HepG2 (cell line): ENCODE results near the gene EFNA3. TPM values are rescaled to one million over a fixed set of nuclear protein-coding genes. Genes with fewer than 3 reads are reported as not detected.
A peak's percentile ranks its signal among the peaks of the same experiment; 100 is the strongest.

Experiments used
- EHMT2 ChIP-seq: fragments of 200-600 bp; sonication (generic); IDR thresholded peaks from 2 replicates; pipeline ENCODE4 v1.7.0; 2017; ENCODE audit warnings: antibody characterized with exemption, low read depth, low read length, borderline replicate concordance
- GFI1 ChIP-seq: sonication (generic); formaldehyde crosslinking; IDR thresholded peaks from 2 replicates; pipeline ENCODE4 v1.5.0; 2020; ENCODE audit warnings: missing genetic modification reagents, mild to moderate bottlenecking, borderline replicate concordance
- HHEX ChIP-seq: IDR thresholded peaks from 2 replicates; pipeline ENCODE4 v1.6.1; 2016; ENCODE audit warnings: control low read depth
- IKZF5 ChIP-seq: IDR thresholded peaks from 2 replicates; pipeline ENCODE4 v1.6.1; 2018; ENCODE audit warnings: missing genetic modification reagents, mild to moderate bottlenecking, missing compliant biosample characterization
- KLF15 ChIP-seq: sonication (generic); formaldehyde crosslinking; IDR thresholded peaks from 2 replicates; pipeline ENCODE4 v1.8.1; 2023; ENCODE audit warnings: borderline replicate concordance, mild to moderate bottlenecking, inconsistent platforms, missing genetic modification reagents, mixed read lengths
- MAFK ChIP-seq, 2 experiments: IDR thresholded peaks in 1 of 2; conservative IDR thresholded peaks in 1 of 2; 2 replicates each; pipeline ENCODE4 v1.6.1; 2011; ENCODE audit warnings: improper control_type of control experiment in 2 of 2, low read length in 2 of 2
- MEIS1 ChIP-seq: sonication (generic); formaldehyde crosslinking; IDR thresholded peaks from 2 replicates; pipeline ENCODE4 v1.9.0; 2021; ENCODE audit warnings: mild to moderate bottlenecking, missing genetic modification reagents, moderate library complexity, borderline replicate concordance
- MYPOP ChIP-seq: sonication (generic); formaldehyde crosslinking; IDR thresholded peaks from 2 replicates; pipeline ENCODE4 v1.8.1; 2023; ENCODE audit warnings: mild to moderate bottlenecking, moderate library complexity, missing genetic modification reagents
- NR2F1 ChIP-seq, 2 experiments: fragments of 450-650 bp in 1 of 2; formaldehyde crosslinking in 1 of 2; IDR thresholded peaks; 2 replicates each; pipeline versions ENCODE4 v1.5.0 to v1.6.1; 2016 to 2020; ENCODE audit warnings: mild to moderate bottlenecking in 1 of 2, missing compliant biosample characterization in 1 of 2, missing genetic modification reagents in 1 of 2, moderate library complexity in 1 of 2
- RAD21 ChIP-seq: fragments of 450-650 bp; formaldehyde crosslinking; IDR thresholded peaks from 2 replicates; pipeline ENCODE4 v1.5.0; 2020; ENCODE audit warnings: mild to moderate bottlenecking
- SSRP1 ChIP-seq: IDR thresholded peaks from 2 replicates; pipeline ENCODE4 v1.6.1; 2016; ENCODE audit warnings: control low read depth
- THAP9 ChIP-seq: sonication (generic); formaldehyde crosslinking; IDR thresholded peaks from 2 replicates; pipeline ENCODE4; 2020; ENCODE audit warnings: missing genetic modification reagents, mild to moderate bottlenecking, borderline replicate concordance
- TOE1 ChIP-seq: sonication (generic); formaldehyde crosslinking; IDR thresholded peaks from 2 replicates; pipeline ENCODE4 v1.4.0; 2020; ENCODE audit warnings: mild to moderate bottlenecking, missing genetic modification reagents
- WIZ ChIP-seq: sonication (generic); formaldehyde crosslinking; IDR thresholded peaks from 2 replicates; pipeline ENCODE4 v1.5.1; 2020; ENCODE audit warnings: mild to moderate bottlenecking, missing genetic modification reagents
- ZNF20 ChIP-seq: sonication (generic); formaldehyde crosslinking; IDR thresholded peaks from 2 replicates; pipeline ENCODE4 v1.4.0; 2020; ENCODE audit warnings: mild to moderate bottlenecking, moderate library complexity, missing genetic modification reagents
- ZNF225 ChIP-seq: sonication (generic); formaldehyde crosslinking; IDR thresholded peaks from 2 replicates; pipeline ENCODE4 v1.4.0; 2020; ENCODE audit warnings: mild to moderate bottlenecking, missing genetic modification reagents
- ZNF230 ChIP-seq: sonication (generic); formaldehyde crosslinking; IDR thresholded peaks from 2 replicates; pipeline ENCODE4 v1.4.0; 2020; ENCODE audit warnings: mild to moderate bottlenecking, missing genetic modification reagents
- ZNF530 ChIP-seq: sonication (generic); formaldehyde crosslinking; IDR thresholded peaks from 2 replicates; pipeline ENCODE4 v1.5.0; 2020; ENCODE audit warnings: low read depth, mild to moderate bottlenecking, missing genetic modification reagents
- ZNF543 ChIP-seq: sonication (generic); formaldehyde crosslinking; IDR thresholded peaks from 2 replicates; pipeline ENCODE4 v1.4.0; 2020; ENCODE audit warnings: mild to moderate bottlenecking, missing genetic modification reagents
- ZNF619 ChIP-seq: sonication (generic); formaldehyde crosslinking; IDR thresholded peaks from 2 replicates; pipeline ENCODE4 v1.4.0; 2020; ENCODE audit warnings: mild to moderate bottlenecking, missing genetic modification reagents
- ZNF761 ChIP-seq: sonication (generic); formaldehyde crosslinking; conservative IDR thresholded peaks from 2 replicates; pipeline ENCODE4 v1.4.0; 2020; ENCODE audit warnings: mild to moderate bottlenecking, missing genetic modification reagents
- ZNF777 ChIP-seq: sonication (generic); formaldehyde crosslinking; IDR thresholded peaks from 2 replicates; pipeline ENCODE4 v1.4.0; 2020; ENCODE audit warnings: missing genetic modification reagents
- ZNF816 ChIP-seq: sonication (generic); formaldehyde crosslinking; IDR thresholded peaks from 2 replicates; pipeline ENCODE4 v1.8.0; 2022; ENCODE audit warnings: missing genetic modification reagents, mild to moderate bottlenecking, borderline replicate concordance
- polyA plus RNA-seq, 8 experiments: library from polyadenylated mRNA; depleted of rRNA in 3 of 8; stranded (reverse) in 7 of 8; unstranded in 1 of 8; fragments of >200 nt; fragmentation: Illumina TruSeq in 4 of 8; extraction: Trizol in 4 of 8; gene quantifications; 2 replicates each; pipeline versions ENCODE4 v1.2.1 to v1.2.3, GENCODE V29; 2011 to 2016; ENCODE audit warnings: low read depth in 4 of 8, missing spikeins in 1 of 8, mixed read lengths in 1 of 8; ENCODE audit not compliant: insufficient read depth in 1 of 8
- total RNA-seq, 5 experiments: library from RNA; depleted of rRNA; stranded (reverse); fragments of >200 nt; fragmentation: Illumina TruSeq; extraction: Trizol; gene quantifications; 2 replicates each; pipeline ENCODE4 v1.2.3, GENCODE V29; 2016; ENCODE audit warnings: low read depth in 1 of 5
- TF ChIP-seq, protein P1 (sequence below): sonication (generic); formaldehyde crosslinking; IDR thresholded peaks from 2 replicates; pipeline ENCODE4 v1.4.0; 2020; ENCODE audit warnings: mild to moderate bottlenecking, missing genetic modification reagents

Gene EFNA3
- total and polyA plus RNA-seq, 2 of the 13 experiments (the other 11 are each of a cell fraction or from before 2014, with no cell fraction given): 1.0 to 5.7 TPM

DNA sequence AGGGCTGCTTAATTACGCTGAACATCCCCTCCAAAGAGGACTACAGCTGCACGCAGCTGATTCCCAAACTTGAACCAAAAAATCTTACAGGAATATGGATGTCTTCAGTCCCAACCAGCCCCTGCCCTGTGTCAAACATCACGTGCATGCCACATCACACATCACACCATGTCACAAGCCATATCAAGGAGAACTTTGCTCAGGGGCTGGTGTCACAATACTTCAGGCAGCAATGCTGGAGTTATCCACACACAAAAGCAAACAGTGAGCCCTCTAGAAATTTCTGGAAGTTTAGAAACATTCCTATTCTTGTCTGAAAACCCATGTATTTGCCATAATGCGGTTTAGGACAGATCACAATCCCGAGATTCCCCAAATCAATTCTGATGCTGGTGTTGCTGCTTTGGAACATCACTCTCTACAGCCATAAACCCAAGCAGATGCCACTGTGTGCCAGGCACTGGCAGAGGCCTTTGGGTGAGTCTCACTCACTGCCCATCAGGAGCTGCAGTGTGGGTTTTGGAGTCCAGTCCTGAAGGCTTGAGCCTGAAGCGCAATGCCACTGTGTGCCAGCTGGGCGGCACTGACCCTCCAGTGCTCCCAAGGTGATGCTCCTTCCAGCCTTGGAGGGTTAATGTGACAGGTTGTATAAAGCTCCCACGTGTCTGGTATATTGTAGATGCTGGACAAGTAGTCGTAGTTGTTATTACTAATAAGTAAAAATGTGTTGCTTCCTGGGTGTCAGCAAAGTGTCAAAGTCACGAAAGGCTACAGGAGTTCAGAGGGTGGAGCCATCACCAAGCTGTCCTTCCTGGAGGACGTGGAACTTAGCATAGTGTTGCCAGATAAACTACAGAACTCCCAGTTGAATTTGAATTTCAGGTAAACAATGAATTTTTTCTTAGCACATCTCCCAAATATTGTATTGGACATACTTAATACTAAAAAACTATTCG is 28.9 kb downstream of the EFNA3 start (continued):
- no peak for TF ChIP-seq THAP9
- TF ChIP-seq ZNF761 (CRISPR knock-in tag): no peak
- no peak for TF ChIP-seq ZNF619
- TF ChIP-seq ZNF230: 0 out of 2 replicates have a peak, but pooled peaks have one; percentile 26
- TF ChIP-seq RAD21 (CRISPR knock-in tag): no peak
- TF ChIP-seq EHMT2: no peak
- no peak for TF ChIP-seq MEIS1 (CRISPR knock-in tag)
- no peak for TF ChIP-seq ZNF543 (CRISPR knock-in tag)
- no peak for TF ChIP-seq WIZ (CRISPR knock-in tag)
- no peak for TF ChIP-seq GFI1 (CRISPR knock-in tag)
- TF ChIP-seq TOE1: no peak
- TF ChIP-seq ZNF20 (CRISPR knock-in tag): no peak
- no peak for TF ChIP-seq ZNF530 (CRISPR knock-in tag)
- no peak for TF ChIP-seq NR2F1 (CRISPR knock-in tag; IDR thresholded peaks at IDR 0.05)
- TF ChIP-seq ZNF225 (CRISPR knock-in tag): no peak
- TF ChIP-seq ZNF777: no peak
- no peak for TF ChIP-seq ZNF816
- peak; percentile 68 for TF ChIP-seq HHEX
- TF ChIP-seq KLF15 (CRISPR knock-in tag): no peak
- no peak for TF ChIP-seq MAFK (conservative IDR thresholded peaks at IDR 0.05 in 1 of 2, IDR thresholded peaks at IDR 0.05 in 1 of 2; ENCODE audit: low read length in 2 of 2)
- TF ChIP-seq SSRP1 (CRISPR knock-in tag): no peak
- no peak for TF ChIP-seq IKZF5 (CRISPR knock-in tag)
- TF ChIP-seq, protein P1, sequence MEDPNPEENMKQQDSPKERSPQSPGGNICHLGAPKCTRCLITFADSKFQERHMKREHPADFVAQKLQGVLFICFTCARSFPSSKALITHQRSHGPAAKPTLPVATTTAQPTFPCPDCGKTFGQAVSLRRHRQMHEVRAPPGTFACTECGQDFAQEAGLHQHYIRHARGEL (CRISPR knock-in tag): no peak
- peak; percentile 53; the same call in 1 of the 2 replicates for TF ChIP-seq MYPOP (CRISPR knock-in tag)
